HCT116 (cell line): ENCODE measurements around the gene AUTS2. TPM values are rescaled to one million over a fixed set of nuclear protein-coding genes. Genes with fewer than 3 reads are reported as not detected.

Experiments used
- ATAC-seq: fragments of 200-7000 bp; cut with Tn5 transposase; 2 replicates; pipeline ENCODE4 v1.9.1; 2020; ENCODE audit warnings: mild to moderate bottlenecking, moderate library complexity
- BruUV-seq: library from RNA; stranded (reverse); fragments of 400-500 nt; replicated peaks from 2 replicates; lab custom pipeline; 2021; lab: Mats Ljungman, UMichigan
- CTCF ChIA-PET: fragments of 300-600 bp; sonication (Branson Sonifier 250); formaldehyde crosslinking; loops from one replicate; lab custom pipeline; 2021; ENCODE audit warnings: antibody characterized with exemption; lab: Charles Lee
- POLR2A ChIA-PET: fragments of 300-600, 350-600 bp; sonication (Branson Sonifier 250); formaldehyde crosslinking; loops from one replicate; lab custom pipeline; 2021; ENCODE audit warnings: antibody characterized with exemption; lab: Charles Lee
- RAD21 ChIA-PET, 2 experiments: fragments of 300-600 bp; sonication (Branson Sonifier 250); formaldehyde crosslinking; loops; one replicate each; lab custom pipeline; 2023; ENCODE audit warnings: low total read pairs in 2 of 2; ENCODE audit not compliant: uncharacterized antibody in 2 of 2, unreplicated experiment in 2 of 2, low non-redundant PET in 1 of 2; lab: Charles Lee
- DNase-seq: peaks from one replicate; pipeline ENCODE4 v3.0.0-alpha.2; 2010; ENCODE audit warnings: low read depth, low spot score
- H2AFZ ChIP-seq: fragments of 200-600 bp; shearing (Covaris generic), sonication (generic); 2 replicates; pipeline ENCODE4 v1.6.1; 2017; ENCODE audit warnings: low read depth, mixed run types, mixed read lengths, antibody characterized with exemption, low read length; ENCODE audit not compliant: poor library complexity, severe bottlenecking
- H3K27ac ChIP-seq: 2 replicates; pipeline ENCODE4 v1.5.1; 2012; ENCODE audit warnings: low read depth, low read length
- H3K27me3 ChIP-seq: fragments of 200-600 bp; sonication (generic); 2 replicates; pipeline ENCODE4 v1.6.1; 2016; ENCODE audit warnings: mixed run types, low read length, mixed read lengths; ENCODE audit not compliant: insufficient read depth
- H3K36me3 ChIP-seq, 2 experiments: fragments of 200-500 bp in 1 of 2; fragments of 200-600 bp in 1 of 2; sonication (Bioruptor generic) in 1 of 2; sonication (generic) in 1 of 2; 2 replicates each; pipeline versions ENCODE4 v1.5.1 to v1.6.1; 2014 to 2016; ENCODE audit warnings: low read length in 2 of 2, inconsistent platforms in 1 of 2, mixed read lengths in 1 of 2, mixed run types in 1 of 2; ENCODE audit not compliant: insufficient read depth in 2 of 2, control insufficient read depth in 1 of 2
- H3K4me1 ChIP-seq, 2 experiments: fragments of 200-600 bp in 1 of 2; sonication (generic) in 1 of 2; 2 replicates each; pipeline versions ENCODE4 v1.5.1 to v1.6.1; 2012 to 2017; ENCODE audit warnings: low read length in 2 of 2, inconsistent platforms in 1 of 2, mild to moderate bottlenecking in 1 of 2, mixed read lengths in 1 of 2, mixed run types in 1 of 2, moderate library complexity in 1 of 2; ENCODE audit not compliant: insufficient read depth in 2 of 2, control insufficient read depth in 1 of 2
- H3K4me2 ChIP-seq: fragments of 200-600 bp; sonication (generic); 2 replicates; pipeline ENCODE4 v1.6.1; 2017; ENCODE audit warnings: mixed run types, low read length, mixed read lengths
- H3K4me3 ChIP-seq, 2 experiments: fragments of 200-600 bp in 1 of 2; sonication (generic) in 1 of 2; replicated peaks in 1 of 2; 2 replicates each; pipeline ENCODE4 v1.5.1; 2011 to 2016; ENCODE audit warnings: low read length in 2 of 2, control low read depth in 1 of 2, low read depth in 1 of 2, mild to moderate bottlenecking in 1 of 2, mixed read lengths in 1 of 2, mixed run types in 1 of 2
- H3K79me2 ChIP-seq: fragments of 200-600 bp; sonication (generic); 2 replicates; pipeline ENCODE4 v1.6.1; 2017; ENCODE audit warnings: mild to moderate bottlenecking, mixed run types, low read length, moderate library complexity, mixed read lengths; ENCODE audit not compliant: insufficient read depth
- H3K9ac ChIP-seq: fragments of 200-600 bp; sonication (generic); 2 replicates; pipeline ENCODE4 v1.6.1; 2016; ENCODE audit warnings: low read length, mixed read lengths
- H3K9me2 ChIP-seq: fragments of 200-600 bp; sonication (generic), shearing (Covaris generic); 2 replicates; pipeline ENCODE4 v1.6.1; 2017; ENCODE audit warnings: mixed run types, mild to moderate bottlenecking, moderate library complexity; ENCODE audit not compliant: insufficient read depth
- H3K9me3 ChIP-seq, 2 experiments: fragments of 200-500 bp in 1 of 2; fragments of 200-600 bp in 1 of 2; sonication (Bioruptor generic) in 1 of 2; sonication (generic) in 1 of 2; 2 replicates each; pipeline ENCODE4 v1.6.1; 2014 to 2017; ENCODE audit warnings: low read length in 2 of 2, mixed read lengths in 2 of 2, inconsistent platforms in 1 of 2, low read depth in 1 of 2, mild to moderate bottlenecking in 1 of 2, mixed run types in 1 of 2, moderate library complexity in 1 of 2; ENCODE audit not compliant: control insufficient read depth in 1 of 2, insufficient read depth in 1 of 2
- H4K20me1 ChIP-seq: fragments of 200-600 bp; sonication (generic), shearing (Covaris generic); 2 replicates; pipeline ENCODE4 v1.6.1; 2017; ENCODE audit warnings: mixed run types, mild to moderate bottlenecking, moderate library complexity; ENCODE audit not compliant: insufficient read depth
- CBX3 ChIP-seq: IDR thresholded peaks from 2 replicates; pipeline ENCODE4 v1.6.1; 2012; ENCODE audit warnings: low read depth
- CEBPB ChIP-seq: IDR thresholded peaks from 2 replicates; pipeline ENCODE4 v1.6.1; 2012; ENCODE audit warnings: low read depth
- EGR1 ChIP-seq: IDR thresholded peaks from 2 replicates; pipeline ENCODE4 v1.6.1; 2012; ENCODE audit warnings: low read depth
- EZH2phosphoT487 ChIP-seq: fragments of 200-600 bp; IDR thresholded peaks from 2 replicates; pipeline ENCODE4 v1.6.1; 2018; ENCODE audit warnings: antibody characterized with exemption, borderline replicate concordance
- FOSL1 ChIP-seq: IDR thresholded peaks from 2 replicates; pipeline ENCODE4 v1.6.1; 2012; ENCODE audit warnings: low read depth
- POLR2A ChIP-seq: IDR thresholded peaks from 2 replicates; pipeline ENCODE4 v1.7.0; 2011; ENCODE audit warnings: borderline replicate concordance; ENCODE audit not compliant: insufficient read depth, insufficient read length; ENCODE audit errors: extremely low read depth
- SIN3A ChIP-seq: IDR thresholded peaks from 2 replicates; pipeline ENCODE4 v1.6.1; 2012; ENCODE audit warnings: low read depth
- YY1 ChIP-seq: IDR thresholded peaks from 2 replicates; pipeline ENCODE4 v1.6.1; 2011; ENCODE audit warnings: low read length, low read depth, moderate library complexity, mild to moderate bottlenecking; ENCODE audit not compliant: insufficient replicate concordance; ENCODE audit errors: extremely low read depth
- ZFX ChIP-seq: fragments of 450-650 bp; IDR thresholded peaks from 2 replicates; pipeline ENCODE4 v1.6.1; 2017
- ZNF274 ChIP-seq: fragments of 200-500 bp; sonication (Bioruptor generic); IDR thresholded peaks from 2 replicates; pipeline ENCODE4 v1.6.1; 2014; ENCODE audit warnings: mild to moderate bottlenecking, low read depth, low read length, inconsistent platforms
- intact Hi-C: fragments of 100-400 bp; cut with micrococcal nuclease; formaldehyde crosslinking; loops from 2 replicates; pipeline ENCODE4 v1.10.0; 2022
- total RNA-seq: library from RNA; stranded (reverse); gene quantifications from one replicate; pipeline ENCODE4 v1.2.1, GENCODE V29; 2021; ENCODE audit not compliant: unreplicated experiment
- TF ChIP-seq, protein P1 (sequence below): IDR thresholded peaks from 2 replicates; pipeline ENCODE4 v1.6.1; 2011; ENCODE audit warnings: mild to moderate bottlenecking, low read length, moderate library complexity; ENCODE audit not compliant: insufficient replicate concordance; ENCODE audit errors: extremely low read depth
- TF ChIP-seq, protein P2 (sequence below): IDR thresholded peaks from 2 replicates; pipeline ENCODE4 v1.6.1; 2012; ENCODE audit warnings: low read depth
- TF ChIP-seq, protein P3 (sequence below): IDR thresholded peaks from 2 replicates; pipeline ENCODE4 v1.6.1; 2012

The AUTS2 gene
- total RNA-seq, 1 experiment from 2014 or later, result 0.93 TPM

DNA sequence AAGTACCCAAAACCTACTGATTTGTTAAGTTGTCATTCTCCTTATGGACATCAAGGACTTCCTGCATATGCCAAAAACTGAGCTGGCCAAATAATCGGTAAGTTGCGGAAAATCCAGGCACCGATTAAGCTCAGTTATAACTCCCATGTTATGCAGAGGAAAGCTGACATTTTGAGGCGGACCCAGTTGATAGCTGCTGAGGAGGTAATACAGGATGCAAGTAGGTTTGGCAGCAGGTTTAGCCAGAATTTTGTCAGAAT, 808.6 kb downstream of the AUTS2 start:
- ChIA-PET CTCF (no interaction called here), POLR2A (no interaction called here), RAD21 (no interaction called here)
- Histone ChIP-seq H3K79me2 (no peaks in the 10 kb centered on the region), H3K4me1 (no peaks in the 10 kb centered on the region), H3K9me2 (no peaks in the 10 kb centered on the region), H2AFZ (no peak overlapping the region), H3K27ac (no peak overlapping the region), H4K20me1 (no peaks in the 10 kb centered on the region), H3K9me3 (peaks cover 0 to 32% of the 10 kb centered on the region in 2 experiments; a peak in 2 of 4 replicates), H3K27me3 (no peaks in the 10 kb centered on the region), H3K9ac (no peak overlapping the region), H3K4me2 (no peak overlapping the region)
- intact Hi-C loops, result no loop called here
- BruUV-seq, result no TSS peak
- DNase-seq, result no peak
- TF ChIP-seq YY1 (no peak), CBX3 (no peak), CEBPB (no peak), POLR2A (no peak), SIN3A (no peak), EZH2phosphoT487 (no peak), EGR1 (no peak), ZFX (no peak), ZNF274 (no peak), FOSL1 (no peak)
- TF ChIP-seq, protein P1, sequence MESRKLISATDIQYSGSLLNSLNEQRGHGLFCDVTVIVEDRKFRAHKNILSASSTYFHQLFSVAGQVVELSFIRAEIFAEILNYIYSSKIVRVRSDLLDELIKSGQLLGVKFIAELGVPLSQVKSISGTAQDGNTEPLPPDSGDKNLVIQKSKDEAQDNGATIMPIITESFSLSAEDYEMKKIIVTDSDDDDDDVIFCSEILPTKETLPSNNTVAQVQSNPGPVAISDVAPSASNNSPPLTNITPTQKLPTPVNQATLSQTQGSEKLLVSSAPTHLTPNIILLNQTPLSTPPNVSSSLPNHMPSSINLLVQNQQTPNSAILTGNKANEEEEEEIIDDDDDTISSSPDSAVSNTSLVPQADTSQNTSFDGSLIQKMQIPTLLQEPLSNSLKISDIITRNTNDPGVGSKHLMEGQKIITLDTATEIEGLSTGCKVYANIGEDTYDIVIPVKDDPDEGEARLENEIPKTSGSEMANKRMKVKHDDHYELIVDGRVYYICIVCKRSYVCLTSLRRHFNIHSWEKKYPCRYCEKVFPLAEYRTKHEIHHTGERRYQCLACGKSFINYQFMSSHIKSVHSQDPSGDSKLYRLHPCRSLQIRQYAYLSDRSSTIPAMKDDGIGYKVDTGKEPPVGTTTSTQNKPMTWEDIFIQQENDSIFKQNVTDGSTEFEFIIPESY, result no peak
- TF ChIP-seq, protein P2, sequence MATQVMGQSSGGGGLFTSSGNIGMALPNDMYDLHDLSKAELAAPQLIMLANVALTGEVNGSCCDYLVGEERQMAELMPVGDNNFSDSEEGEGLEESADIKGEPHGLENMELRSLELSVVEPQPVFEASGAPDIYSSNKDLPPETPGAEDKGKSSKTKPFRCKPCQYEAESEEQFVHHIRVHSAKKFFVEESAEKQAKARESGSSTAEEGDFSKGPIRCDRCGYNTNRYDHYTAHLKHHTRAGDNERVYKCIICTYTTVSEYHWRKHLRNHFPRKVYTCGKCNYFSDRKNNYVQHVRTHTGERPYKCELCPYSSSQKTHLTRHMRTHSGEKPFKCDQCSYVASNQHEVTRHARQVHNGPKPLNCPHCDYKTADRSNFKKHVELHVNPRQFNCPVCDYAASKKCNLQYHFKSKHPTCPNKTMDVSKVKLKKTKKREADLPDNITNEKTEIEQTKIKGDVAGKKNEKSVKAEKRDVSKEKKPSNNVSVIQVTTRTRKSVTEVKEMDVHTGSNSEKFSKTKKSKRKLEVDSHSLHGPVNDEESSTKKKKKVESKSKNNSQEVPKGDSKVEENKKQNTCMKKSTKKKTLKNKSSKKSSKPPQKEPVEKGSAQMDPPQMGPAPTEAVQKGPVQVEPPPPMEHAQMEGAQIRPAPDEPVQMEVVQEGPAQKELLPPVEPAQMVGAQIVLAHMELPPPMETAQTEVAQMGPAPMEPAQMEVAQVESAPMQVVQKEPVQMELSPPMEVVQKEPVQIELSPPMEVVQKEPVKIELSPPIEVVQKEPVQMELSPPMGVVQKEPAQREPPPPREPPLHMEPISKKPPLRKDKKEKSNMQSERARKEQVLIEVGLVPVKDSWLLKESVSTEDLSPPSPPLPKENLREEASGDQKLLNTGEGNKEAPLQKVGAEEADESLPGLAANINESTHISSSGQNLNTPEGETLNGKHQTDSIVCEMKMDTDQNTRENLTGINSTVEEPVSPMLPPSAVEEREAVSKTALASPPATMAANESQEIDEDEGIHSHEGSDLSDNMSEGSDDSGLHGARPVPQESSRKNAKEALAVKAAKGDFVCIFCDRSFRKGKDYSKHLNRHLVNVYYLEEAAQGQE, result no peak
- TF ChIP-seq, protein P3, sequence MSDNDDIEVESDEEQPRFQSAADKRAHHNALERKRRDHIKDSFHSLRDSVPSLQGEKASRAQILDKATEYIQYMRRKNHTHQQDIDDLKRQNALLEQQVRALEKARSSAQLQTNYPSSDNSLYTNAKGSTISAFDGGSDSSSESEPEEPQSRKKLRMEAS, result no peak
- TF ChIP-seq, all 23 proteins: peak for 0
- Histone ChIP-seq H3K4me3 (no peak overlapping the region), H3K36me3 (no peaks in the 10 kb centered on the region)
- ATAC-seq, result no peak
